OCI-LY7 (cell line): ENCODE measurements around the gene OR8B2. TPM values are rescaled to one million over a fixed set of nuclear protein-coding genes. Genes with fewer than 3 reads are reported as not detected.

Experiments
- Bru-seq: library from RNA; stranded (reverse); fragments of 400-500 nt; gene quantifications from one replicate; lab custom pipeline; 2021; lab: Mats Ljungman, UMichigan
- BruChase-seq, 2 experiments: library from RNA; stranded (reverse); fragments of 400-500 nt; gene quantifications; one replicate each; lab custom pipeline; 2021; lab: Mats Ljungman, UMichigan
- BruUV-seq: library from RNA; stranded (reverse); fragments of 400-500 nt; replicated peaks from 2 replicates; lab custom pipeline; 2021; lab: Mats Ljungman, UMichigan
- CTCF ChIA-PET: fragments of 300-600 bp; sonication (Branson Sonifier 250); formaldehyde crosslinking; loops from one replicate; lab custom pipeline; 2022; ENCODE audit warnings: antibody characterized with exemption; ENCODE audit not compliant: unreplicated experiment; lab: Charles Lee
- POLR2A ChIA-PET: fragments of 300-600 bp; sonication (Branson Sonifier 250); formaldehyde crosslinking; loops from one replicate; lab custom pipeline; 2022; ENCODE audit warnings: antibody characterized with exemption; lab: Charles Lee
- DNase-seq: peaks from one replicate; pipeline ENCODE4 v3.0.0-alpha.2; 2015; ENCODE audit warnings: low spot score
- H2AFZ ChIP-seq: fragments of 200-600 bp; sonication (generic), shearing (Covaris generic); 2 replicates; pipeline ENCODE4 v1.6.1; 2014; ENCODE audit warnings: mild to moderate bottlenecking, antibody characterized with exemption, low read length, moderate library complexity
- H3K27ac ChIP-seq: fragments of 200-600 bp; sonication (generic); 2 replicates; pipeline ENCODE4 v1.5.1; 2014; ENCODE audit warnings: mixed run types, low read depth, mild to moderate bottlenecking, moderate library complexity, low read length, inconsistent platforms; ENCODE audit not compliant: poor library complexity, severe bottlenecking
- H3K36me3 ChIP-seq: fragments of 200-600 bp; sonication (generic); 2 replicates; pipeline ENCODE4 v1.6.1; 2014; ENCODE audit warnings: mild to moderate bottlenecking, antibody characterized with exemption, low read length, moderate library complexity, mixed read lengths; ENCODE audit not compliant: insufficient read depth
- H3K4me1 ChIP-seq: fragments of 200-600 bp; sonication (generic); 2 replicates; pipeline ENCODE4 v1.5.1; 2014; ENCODE audit warnings: mild to moderate bottlenecking, low read length; ENCODE audit not compliant: insufficient read depth, poor library complexity, severe bottlenecking
- H3K4me2 ChIP-seq: fragments of 200-600 bp; sonication (generic); 2 replicates; pipeline ENCODE4 v1.6.1; 2014; ENCODE audit warnings: mild to moderate bottlenecking, low read length
- H3K4me3 ChIP-seq: fragments of 200-600 bp; sonication (generic); 2 replicates; pipeline ENCODE4 v1.5.1; 2014; ENCODE audit warnings: mild to moderate bottlenecking, low read depth, low read length; ENCODE audit not compliant: poor library complexity, severe bottlenecking
- H3K79me2 ChIP-seq: fragments of 200-600 bp; sonication (generic); 2 replicates; pipeline ENCODE4 v1.6.1; 2016; ENCODE audit warnings: low read depth, mild to moderate bottlenecking, low read length, moderate library complexity, mixed read lengths; ENCODE audit not compliant: insufficient read depth
- H3K9me2 ChIP-seq: fragments of 200-600 bp; sonication (generic); 2 replicates; pipeline ENCODE4 v1.6.1; 2016; ENCODE audit warnings: mild to moderate bottlenecking, low read length, mixed read lengths; ENCODE audit not compliant: insufficient read depth
- H3K9me3 ChIP-seq: fragments of 200-600 bp; sonication (generic); 2 replicates; pipeline ENCODE4 v1.6.1; 2014; ENCODE audit warnings: mild to moderate bottlenecking, mixed run types, low read length, mixed read lengths
- H4K20me1 ChIP-seq: fragments of 200-600 bp; sonication (generic); 2 replicates; pipeline ENCODE4 v1.6.1; 2014; ENCODE audit warnings: mild to moderate bottlenecking, antibody characterized with exemption, low read length, moderate library complexity, mixed read lengths; ENCODE audit not compliant: insufficient read depth
- CTCF ChIP-seq: fragments of 200-600 bp; sonication (generic); conservative IDR thresholded peaks from 2 replicates; pipeline ENCODE4 v1.5.1; 2014; ENCODE audit warnings: mild to moderate bottlenecking, antibody characterized with exemption, low read length, moderate library complexity, mixed read lengths
- EZH2phosphoT487 ChIP-seq: fragments of 200-600 bp; sonication (generic); IDR thresholded peaks from 2 replicates; pipeline ENCODE4 v1.6.1; 2018; ENCODE audit warnings: low read depth, borderline replicate concordance, mild to moderate bottlenecking, mixed run types, antibody characterized with exemption, low read length, moderate library complexity, mixed read lengths
- intact Hi-C: fragments of 100-400 bp; cut with micrococcal nuclease; formaldehyde crosslinking; loops from one replicate; pipeline ENCODE4 v1.10.0; 2022; ENCODE audit not compliant: unreplicated experiment
- long read RNA-seq: library from polyadenylated mRNA; stranded (forward); transcript quantifications from one replicate; pipeline ENCODE4 v2.0.0, GENCODE V29; 2022
- total RNA-seq, 2 experiments: library from RNA; depleted of rRNA in 1 of 2; stranded (reverse); fragments of >200 nt in 1 of 2; shearing (Covaris generic) in 1 of 2; gene quantifications; 2 replicates each; pipeline ENCODE4 v1.2.3, GENCODE V29; 2014 to 2022

The OR8B2 gene
- total RNA-seq (2014; rRNA removed; shearing (Covaris generic)) (not detected in 2 replicates), total RNA-seq (2022) (not detected in 2 replicates), Bru-seq, nascent RNA (not detected), BruChase-seq, experiment 1, labeled RNA remaining after a 6-hour chase (not detected), BruChase-seq, experiment 2, labeled RNA remaining after a 2-hour chase (not detected)
- long read RNA-seq, result 0 reads

- Histone ChIP-seq H3K4me2 (no peak within 1 kb of the TSS), H3K36me3 (no peaks in the 10 kb centered on the region), H3K79me2 (no peaks in the 10 kb centered on the region), H3K27ac (no peak within 1 kb of the TSS), H3K9me2 (no peaks in the 10 kb centered on the region), H3K4me1 (no peaks in the 10 kb centered on the region), H3K4me3 (no peak within 1 kb of the TSS), H3K9me3 (no peaks in the 10 kb centered on the region), H4K20me1 (no peaks in the 10 kb centered on the region), H2AFZ (no peak within 1 kb of the TSS)
- DNase-seq, result no peak
- POLR2A ChIA-PET, result no interaction called here
- intact Hi-C loops, result no loop called here
- no TSS peak for BruUV-seq
- CTCF ChIA-PET, result no interaction called here
- TF ChIP-seq EZH2phosphoT487, result no peak
- no peak for TF ChIP-seq CTCF
These were observed at the start of gene OR8B2 for GRCh38 chr11:124384399-124384798. Gene OR8B2, minus strand, starts transcription at chr11:124384499. Its CDS starts 1,156 bp downstream, at chr11:124383343.

- CTCF ChIA-PET, result no interaction called here
- Histone ChIP-seq H3K36me3 (no peaks in the 10 kb centered on the region), H2AFZ (no peak overlapping the region), H3K27ac (no peak overlapping the region), H3K9me2 (no peaks in the 10 kb centered on the region), H4K20me1 (no peaks in the 10 kb centered on the region), H3K4me3 (no peak overlapping the region), H3K9me3 (no peaks in the 10 kb centered on the region), H3K79me2 (no peaks in the 10 kb centered on the region), H3K4me2 (no peak overlapping the region), H3K4me1 (no peaks in the 10 kb centered on the region)
- intact Hi-C loops, result no loop called here
- DNase-seq, result no peak
- BruUV-seq, result no TSS peak
- POLR2A ChIA-PET, result interaction anchor here (0.8 kb wide), 1 partner anchor 18 kb away, joined by 3 read pairs; no protein-coding TSS in a partner anchor
- no peak for TF ChIP-seq CTCF
- TF ChIP-seq EZH2phosphoT487, result no peak
These were observed 45.3 kb upstream of the OR8B2 start for GRCh38 chr11:124429599-124429998.

- no peaks in the 10 kb centered on the region for H3K79me2 ChIP-seq
- POLR2A ChIA-PET, result interaction anchor here (0.7 to 1.0 kb wide), 2 partner anchors 15 to 1122 kb away, joined by 3 to 4 read pairs; no protein-coding TSS in a partner anchor
- CTCF ChIA-PET, result no interaction called here
- TF ChIP-seq EZH2phosphoT487, result no peak
- no peak for TF ChIP-seq CTCF
- no TSS peak for BruUV-seq
- H4K20me1 ChIP-seq, result no peaks in the 10 kb centered on the region
- H3K4me2 ChIP-seq, result no peak within 1 kb of the TSS
- no peak within 1 kb of the TSS for H2AFZ ChIP-seq
- H3K9me3 ChIP-seq, result no peaks in the 10 kb centered on the region
- H3K36me3 ChIP-seq, result no peaks in the 10 kb centered on the region
- no peaks in the 10 kb centered on the region for H3K4me1 ChIP-seq
- no peaks in the 10 kb centered on the region for H3K9me2 ChIP-seq
- no peak for DNase-seq
- H3K4me3 ChIP-seq, result no peak within 1 kb of the TSS
- intact Hi-C loops, result no loop called here
- H3K27ac ChIP-seq, result no peak within 1 kb of the TSS
These were observed 40.2 kb upstream of the OR8B2 start, which contains the start of gene OR8B4 for GRCh38 chr11:124424384-124424921. Gene OR8B4, minus strand, starts transcription at chr11:124424871. Its CDS starts 0 bp downstream, at chr11:124424871.
